Measurements from ENCODE around the gene TIMM10B.

Gene TIMM10B

GRCh38 chr11:6473451-6474412, 7.6 kb upstream of the TIMM10B start, which contains the start of gene TRIM3:
TSS of gene TRIM3 (minus strand) at chr11:6473941. CDS start at chr11:6465695, 8,246 bp downstream.
- peak; percentile 79 for DNase-seq

- no peak for DNase-seq
These were observed 6.9 kb upstream of the TIMM10B start for GRCh38 chr11:6474413-6474792.

GRCh38 chr11:6474806-6475500, 6.3 kb upstream of the TIMM10B start:
- DNase-seq: no peak

GRCh38 chr11:6475936-6476335, 5.4 kb upstream of the TIMM10B start:
- DNase-seq: no peak

- DNase-seq: no peak
These were observed 4.7 kb upstream of the TIMM10B start for GRCh38 chr11:6476571-6476970.

GRCh38 chr11:6480299-6480914, 894 bp upstream of the TIMM10B start:
- no peak for DNase-seq

- no peak for DNase-seq
These were observed 599 bp downstream of the TIMM10B start for GRCh38 chr11:6481924-6482275.

- DNase-seq: no peak
These were observed 1.1 kb downstream of the TIMM10B start for GRCh38 chr11:6482441-6482840.

GRCh38 chr11:6483015-6483414, 1.7 kb downstream of the TIMM10B start:
- DNase-seq: no peak

GRCh38 chr11:6485661-6486060, 4.4 kb downstream of the TIMM10B start:
- DNase-seq: no peak

- DNase-seq: no peak
These were observed 5.0 kb downstream of the TIMM10B start for GRCh38 chr11:6486256-6486655.

- DNase-seq: no peak
These were observed 5.6 kb downstream of the TIMM10B start for GRCh38 chr11:6486938-6487337.

GRCh38 chr11:6488342-6488741, 7.0 kb downstream of the TIMM10B start:
- no peak for DNase-seq

- DNase-seq: no peak
These were observed 7.5 kb downstream of the TIMM10B start for GRCh38 chr11:6488821-6489220.

GRCh38 chr11:6489306-6489705, 8.0 kb downstream of the TIMM10B start:
- no peak for DNase-seq

GRCh38 chr11:6497069-6497839, 16.0 kb downstream of the TIMM10B start, which contains the start of gene DNHD1:
TSS of gene DNHD1 (plus strand) at chr11:6497280. CDS start at chr11:6498216, 936 bp downstream.
- DNase-seq: no peak

GRCh38 chr11:6498121-6498520, 16.8 kb downstream of the TIMM10B start:
- DNase-seq: no peak

GRCh38 chr11:6498544-6498943, 17.2 kb downstream of the TIMM10B start:
- DNase-seq: no peak

GRCh38 chr11:6502382-6502781, 21.1 kb downstream of the TIMM10B start:
- DNase-seq: no peak

GRCh38 chr11:6504166-6504565, 22.9 kb downstream of the TIMM10B start:
- no peak for DNase-seq

- peak; percentile 69 for DNase-seq
These were observed 24.4 kb downstream of the TIMM10B start for GRCh38 chr11:6505577-6506240.

- DNase-seq: no peak
These were observed 35.6 kb downstream of the TIMM10B start for GRCh38 chr11:6516865-6517264.

All from NCI-H1105 treated with DMSO at 0.1 percent for 48 hours (cell line).